GM12874 (cell line): ENCODE measurements around the gene TRMT13.

Experiments used
- TF ChIP-seq, protein P1 (sequence below): IDR thresholded peaks from 2 replicates; pipeline ENCODE4 v1.5.1; 2011; ENCODE audit warnings: low read depth, mild to moderate bottlenecking, control low read depth, low read length, moderate library complexity; ENCODE audit not compliant: insufficient read depth

Gene TRMT13, protein sequence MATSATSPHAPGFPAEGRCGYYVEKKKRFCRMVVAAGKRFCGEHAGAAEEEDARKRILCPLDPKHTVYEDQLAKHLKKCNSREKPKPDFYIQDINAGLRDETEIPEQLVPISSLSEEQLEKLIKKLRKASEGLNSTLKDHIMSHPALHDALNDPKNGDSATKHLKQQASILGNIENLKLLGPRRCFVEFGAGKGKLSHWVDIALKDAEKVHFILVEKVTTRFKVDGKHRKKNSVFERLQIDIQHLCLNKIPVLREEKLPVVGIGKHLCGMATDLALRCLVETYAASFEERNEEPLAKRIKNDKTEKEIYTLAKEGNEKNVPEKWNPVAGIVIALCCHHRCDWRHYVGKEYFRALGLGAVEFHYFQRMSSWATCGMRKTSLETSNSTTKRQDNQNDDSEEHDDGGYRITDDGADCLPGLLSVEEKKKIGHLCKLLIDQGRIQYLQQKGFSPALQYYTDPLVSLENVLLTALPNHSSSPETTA

GRCh38 chr1:100132566-100133477 is at the start of gene TRMT13, which contains the start of gene SASS6:
TRMT13 (plus strand) TSS chr1:100133163; CDS start chr1:100133169, 6 bp downstream.
SASS6 (minus strand) TSS chr1:100132930; CDS start chr1:100132814, 116 bp downstream.
- TF ChIP-seq, protein P1, sequence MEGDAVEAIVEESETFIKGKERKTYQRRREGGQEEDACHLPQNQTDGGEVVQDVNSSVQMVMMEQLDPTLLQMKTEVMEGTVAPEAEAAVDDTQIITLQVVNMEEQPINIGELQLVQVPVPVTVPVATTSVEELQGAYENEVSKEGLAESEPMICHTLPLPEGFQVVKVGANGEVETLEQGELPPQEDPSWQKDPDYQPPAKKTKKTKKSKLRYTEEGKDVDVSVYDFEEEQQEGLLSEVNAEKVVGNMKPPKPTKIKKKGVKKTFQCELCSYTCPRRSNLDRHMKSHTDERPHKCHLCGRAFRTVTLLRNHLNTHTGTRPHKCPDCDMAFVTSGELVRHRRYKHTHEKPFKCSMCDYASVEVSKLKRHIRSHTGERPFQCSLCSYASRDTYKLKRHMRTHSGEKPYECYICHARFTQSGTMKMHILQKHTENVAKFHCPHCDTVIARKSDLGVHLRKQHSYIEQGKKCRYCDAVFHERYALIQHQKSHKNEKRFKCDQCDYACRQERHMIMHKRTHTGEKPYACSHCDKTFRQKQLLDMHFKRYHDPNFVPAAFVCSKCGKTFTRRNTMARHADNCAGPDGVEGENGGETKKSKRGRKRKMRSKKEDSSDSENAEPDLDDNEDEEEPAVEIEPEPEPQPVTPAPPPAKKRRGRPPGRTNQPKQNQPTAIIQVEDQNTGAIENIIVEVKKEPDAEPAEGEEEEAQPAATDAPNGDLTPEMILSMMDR = no peak

DNA sequence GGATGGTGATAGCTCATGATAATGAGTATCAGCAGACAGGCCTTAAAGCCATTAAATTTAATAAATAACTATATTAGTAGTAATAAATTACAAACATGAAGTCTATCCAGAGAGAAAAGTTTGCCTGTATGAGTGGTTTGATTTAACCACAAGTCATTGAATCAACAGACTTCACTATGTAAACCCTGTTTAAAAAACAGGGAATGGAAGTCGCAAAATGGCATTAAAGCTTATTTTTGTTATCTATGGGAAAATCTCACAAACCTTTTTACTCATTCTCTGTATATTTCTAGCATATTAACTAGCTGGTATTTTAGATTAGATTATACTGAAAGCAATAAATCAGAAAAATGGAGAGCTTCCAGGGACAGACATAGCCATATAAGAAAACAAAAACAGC is 45.6 kb upstream of the TRMT13 start:
- TF ChIP-seq, protein P1 = no peak

DNA sequence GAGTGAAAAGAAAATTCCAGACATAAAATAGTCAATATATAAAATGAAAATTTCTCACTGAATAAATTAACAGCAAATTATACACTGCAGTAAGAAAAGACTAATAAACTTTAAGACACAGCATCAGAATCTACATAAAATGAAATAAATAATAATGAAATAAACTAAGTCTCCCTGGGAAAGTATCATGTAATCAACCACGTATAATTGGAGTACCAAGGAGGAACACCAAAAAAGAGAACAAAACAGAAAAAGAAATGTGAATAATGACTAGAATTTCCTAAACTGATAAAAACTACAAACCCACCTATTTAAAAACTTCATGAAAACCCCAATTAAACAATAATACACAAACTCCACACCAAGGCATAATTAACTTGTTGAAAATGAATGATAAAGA is 43.9 kb upstream of the TRMT13 start:
- TF ChIP-seq, protein P1 = no peak

GRCh38 chr1:100090471-100090870 is 42.5 kb upstream of the TRMT13 start:
- TF ChIP-seq, protein P1 = no peak

DNA sequence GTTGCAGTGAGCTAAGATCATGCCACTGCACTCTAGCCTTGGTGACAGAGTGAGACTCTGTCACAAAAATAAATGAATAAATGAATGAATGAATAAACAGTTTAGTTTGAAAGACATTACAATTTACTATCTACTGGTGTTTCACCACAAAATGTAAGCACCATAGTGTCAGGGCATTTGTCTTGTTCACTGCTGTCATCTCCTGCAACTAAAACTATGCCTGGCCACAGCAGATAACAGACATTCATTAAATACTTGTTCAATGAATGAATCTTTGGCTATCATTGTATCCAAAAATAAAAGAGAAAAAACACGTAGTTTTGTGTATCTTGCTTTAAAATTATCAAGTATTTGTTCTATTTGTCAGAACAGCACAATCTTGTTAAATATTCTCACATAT is 32.8 kb upstream of the TRMT13 start:
- TF ChIP-seq, protein P1 = no peak

GRCh38 chr1:100101564-100101963 is 31.4 kb upstream of the TRMT13 start:
- TF ChIP-seq, protein P1 = no peak

- TF ChIP-seq, protein P1 = no peak
Observed at GRCh38 chr1:100107696-100108095, 25.3 kb upstream of the TRMT13 start.
